Measurements from ENCODE around the gene CHRDL2. TPM values are rescaled to one million over a fixed set of nuclear protein-coding genes. Genes with fewer than 3 reads are reported as not detected.

CHRDL2 gene
- total and polyA plus RNA-seq, 4 donors: 0.11 to 2.1 (median 0.99) TPM

DNA sequence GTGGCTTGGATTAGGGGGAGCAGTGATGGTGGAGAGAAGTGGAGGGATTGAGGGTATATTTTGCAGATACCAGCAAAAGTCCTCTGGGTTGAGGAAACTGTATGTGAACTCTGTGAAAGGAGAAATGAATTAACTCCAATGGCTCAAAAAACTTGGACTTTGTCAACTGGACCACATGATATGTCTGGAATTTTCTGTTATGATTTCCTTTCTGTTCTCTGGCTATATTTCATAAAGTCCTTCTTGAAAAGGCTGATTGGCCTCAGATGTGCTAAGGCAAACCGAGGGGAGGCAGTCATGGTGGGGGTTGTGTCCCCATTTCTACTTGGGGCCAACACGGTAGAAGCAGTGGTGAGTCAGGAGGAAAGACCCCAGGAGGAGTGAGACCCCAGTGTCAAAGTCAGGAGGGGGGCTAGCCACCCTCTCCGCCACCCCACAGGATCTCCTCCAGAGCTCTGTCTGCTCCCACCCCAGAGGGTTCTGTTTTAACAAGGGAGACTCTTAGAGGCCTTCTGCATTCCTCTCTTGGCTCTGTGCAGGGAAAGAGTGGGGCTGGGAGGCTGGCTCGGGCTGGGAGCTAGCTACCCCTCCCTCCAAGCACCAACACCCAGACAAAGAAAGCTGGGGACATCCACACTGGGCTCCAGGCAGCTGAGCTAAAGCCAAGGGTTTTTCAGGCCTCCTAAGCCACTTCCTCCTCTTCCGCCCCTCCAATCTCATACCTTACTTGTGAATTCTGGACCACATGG is 13.8 kb downstream of the CHRDL2 start:
- Histone ChIP-seq H3K27me3 (ENCODE audit: control insufficient read depth, insufficient read depth, low read length) (no peaks in the 10 kb centered on the region), H3K27ac (ENCODE audit: low read depth, low read length) (peak overlapping the region; percentile 61), H3K36me3 (ENCODE audit: control insufficient read depth, insufficient read depth, low read length) (no peaks in the 10 kb centered on the region), H3K4me3 (ENCODE audit: low read depth, low read length) (no peak overlapping the region), H3K9me3 (ENCODE audit: control insufficient read depth, insufficient read depth, low read length) (no peaks in the 10 kb centered on the region), H3K4me1 (ENCODE audit: control insufficient read depth, insufficient read depth, low read length) (peaks cover 18% of the 10 kb centered on the region)
- WGBS (ENCODE audit: insufficient coverage): 60% methylated on average over 3 of the region's 5 CpGs
- DNase-seq (ENCODE audit: low read depth in 4 of 6, low spot score in 6 of 6): no peak

DNA sequence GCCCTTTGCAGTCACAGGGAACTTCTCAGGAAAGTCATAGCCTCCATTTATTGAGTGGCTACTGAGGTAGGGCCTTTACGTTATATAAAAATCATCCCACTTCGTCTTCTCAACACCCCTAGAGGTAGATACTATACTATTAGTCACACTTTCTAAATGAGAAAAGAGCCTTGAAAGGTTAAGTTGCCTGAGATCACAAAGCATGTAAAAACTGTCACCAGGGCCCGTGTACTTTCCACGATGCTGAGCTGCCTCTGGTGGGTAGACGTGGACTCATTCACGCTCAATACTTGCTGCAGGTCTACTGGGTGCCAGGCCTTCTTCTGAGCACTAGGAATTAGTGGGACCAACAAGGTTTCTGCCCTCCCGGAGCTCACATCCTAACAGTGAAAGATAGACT is 16.3 kb downstream of the CHRDL2 start:
- Histone ChIP-seq H3K4me1 (ENCODE audit: control insufficient read depth, insufficient read depth, low read length) (peaks cover 4% of the 10 kb centered on the region), H3K27me3 (ENCODE audit: control insufficient read depth, insufficient read depth, low read length) (no peaks in the 10 kb centered on the region), H3K27ac (ENCODE audit: low read depth, low read length) (no peak overlapping the region), H3K4me3 (ENCODE audit: low read depth, low read length) (no peak overlapping the region), H3K9me3 (ENCODE audit: control insufficient read depth, insufficient read depth, low read length) (no peaks in the 10 kb centered on the region), H3K36me3 (ENCODE audit: control insufficient read depth, insufficient read depth, low read length) (no peaks in the 10 kb centered on the region)
- WGBS (ENCODE audit: insufficient coverage): 93% methylated on average over 5 of the region's 7 CpGs
- DNase-seq (ENCODE audit: low read depth in 4 of 6, low spot score in 6 of 6): no peak

DNA sequence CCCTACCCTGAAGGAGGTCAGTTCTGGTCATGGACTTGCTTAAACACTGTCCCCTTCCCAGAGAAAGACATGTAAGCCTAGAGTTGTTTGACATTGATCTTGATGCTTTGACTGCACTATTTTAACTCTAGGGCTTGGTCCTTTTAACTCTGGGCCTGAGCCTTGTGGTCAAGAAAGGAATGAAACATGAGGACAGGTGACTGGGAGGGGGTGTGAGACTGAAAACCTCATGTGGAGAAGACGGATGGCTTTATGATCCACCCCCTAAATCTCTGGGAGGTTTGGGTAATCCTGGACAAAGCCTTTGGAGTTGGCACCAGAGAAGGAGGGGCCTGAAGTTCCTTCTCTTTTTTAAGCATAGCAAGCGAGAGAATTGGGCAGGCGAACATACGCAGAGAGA is 17.5 kb downstream of the CHRDL2 start:
- Histone ChIP-seq H3K4me3 (ENCODE audit: low read depth, low read length) (no peak overlapping the region), H3K9me3 (ENCODE audit: control insufficient read depth, insufficient read depth, low read length) (no peaks in the 10 kb centered on the region), H3K27me3 (ENCODE audit: control insufficient read depth, insufficient read depth, low read length) (no peaks in the 10 kb centered on the region), H3K4me1 (ENCODE audit: control insufficient read depth, insufficient read depth, low read length) (peaks cover 4% of the 10 kb centered on the region), H3K36me3 (ENCODE audit: control insufficient read depth, insufficient read depth, low read length) (no peaks in the 10 kb centered on the region), H3K27ac (ENCODE audit: low read depth, low read length) (no peak overlapping the region)
- no peak for DNase-seq (ENCODE audit: low read depth in 4 of 6, low spot score in 6 of 6)
- 80% methylated on average over 3 of the region's 4 CpGs for WGBS (ENCODE audit: insufficient coverage)

DNA sequence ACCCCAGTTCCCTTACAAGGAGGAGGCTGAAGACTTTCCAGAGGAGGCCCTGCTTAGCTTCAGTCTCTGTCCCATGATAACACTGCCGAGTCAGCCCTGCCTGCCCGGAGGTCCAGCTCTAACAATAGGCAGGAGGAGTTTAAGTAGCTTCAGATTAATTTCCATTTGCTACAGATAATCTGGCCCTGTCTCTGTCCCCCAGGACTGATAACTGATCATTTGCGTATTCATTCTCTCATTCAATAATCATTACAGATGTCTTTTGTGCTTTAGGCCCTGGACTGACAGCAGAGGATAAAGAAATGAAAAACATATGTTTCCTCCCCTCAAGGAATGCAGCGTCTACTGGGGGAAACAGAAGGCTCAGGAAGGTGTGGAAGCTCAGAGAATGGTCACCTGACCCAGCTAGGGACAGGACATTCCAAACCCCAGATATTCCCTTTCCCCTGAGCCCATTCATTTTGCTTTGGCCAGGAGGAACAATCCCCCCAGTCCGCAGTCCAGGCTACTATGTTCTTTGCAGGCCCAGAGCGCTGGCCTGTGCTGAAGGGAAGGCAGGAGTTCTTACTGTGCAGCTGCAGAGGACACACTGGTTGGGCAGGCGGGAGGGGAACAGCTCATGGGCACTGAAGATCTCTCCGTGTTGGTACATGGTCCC is 20.8 kb downstream of the CHRDL2 start:
- Histone ChIP-seq H3K4me1 (ENCODE audit: control insufficient read depth, insufficient read depth, low read length) (no peaks in the 10 kb centered on the region), H3K27me3 (ENCODE audit: control insufficient read depth, insufficient read depth, low read length) (no peaks in the 10 kb centered on the region), H3K36me3 (ENCODE audit: control insufficient read depth, insufficient read depth, low read length) (no peaks in the 10 kb centered on the region), H3K4me3 (ENCODE audit: low read depth, low read length) (no peak overlapping the region), H3K9me3 (ENCODE audit: control insufficient read depth, insufficient read depth, low read length) (no peaks in the 10 kb centered on the region), H3K27ac (ENCODE audit: low read depth, low read length) (peak overlapping the region; percentile 47)
- peak in 1 of 6 donors; percentile 30 for DNase-seq (ENCODE audit: low read depth in 4 of 6, low spot score in 6 of 6)
- 80% methylated on average over 4 of the region's 8 CpGs for WGBS (ENCODE audit: insufficient coverage)

DNA sequence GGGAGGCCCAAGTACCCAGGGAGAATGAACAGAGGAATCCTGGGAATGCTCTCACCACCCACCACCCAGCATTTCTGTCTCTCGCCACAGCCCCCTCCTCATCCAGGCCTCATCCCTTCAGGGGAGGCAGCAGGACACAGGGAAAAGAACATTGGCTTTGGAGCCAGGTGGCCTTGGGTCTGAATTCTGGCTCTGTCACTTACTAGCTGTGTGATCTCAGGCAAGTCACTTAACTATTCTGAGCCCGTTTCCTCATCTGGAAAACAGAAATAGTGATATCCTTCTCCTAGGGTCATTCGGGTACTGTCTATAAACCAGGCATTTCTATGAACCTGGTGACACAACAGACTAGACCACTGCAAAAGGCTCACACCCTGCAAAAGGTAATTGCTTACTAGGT is 22.1 kb downstream of the CHRDL2 start:
- Histone ChIP-seq H3K36me3 (ENCODE audit: control insufficient read depth, insufficient read depth, low read length) (no peaks in the 10 kb centered on the region), H3K27ac (ENCODE audit: low read depth, low read length) (no peak overlapping the region), H3K9me3 (ENCODE audit: control insufficient read depth, insufficient read depth, low read length) (no peaks in the 10 kb centered on the region), H3K4me3 (ENCODE audit: low read depth, low read length) (no peak overlapping the region), H3K4me1 (ENCODE audit: control insufficient read depth, insufficient read depth, low read length) (no peaks in the 10 kb centered on the region), H3K27me3 (ENCODE audit: control insufficient read depth, insufficient read depth, low read length) (no peaks in the 10 kb centered on the region)
- WGBS (ENCODE audit: insufficient coverage): 83% methylated on average over 1 of the region's 3 CpGs
- DNase-seq (ENCODE audit: low read depth in 4 of 6, low spot score in 6 of 6): no peak

DNA sequence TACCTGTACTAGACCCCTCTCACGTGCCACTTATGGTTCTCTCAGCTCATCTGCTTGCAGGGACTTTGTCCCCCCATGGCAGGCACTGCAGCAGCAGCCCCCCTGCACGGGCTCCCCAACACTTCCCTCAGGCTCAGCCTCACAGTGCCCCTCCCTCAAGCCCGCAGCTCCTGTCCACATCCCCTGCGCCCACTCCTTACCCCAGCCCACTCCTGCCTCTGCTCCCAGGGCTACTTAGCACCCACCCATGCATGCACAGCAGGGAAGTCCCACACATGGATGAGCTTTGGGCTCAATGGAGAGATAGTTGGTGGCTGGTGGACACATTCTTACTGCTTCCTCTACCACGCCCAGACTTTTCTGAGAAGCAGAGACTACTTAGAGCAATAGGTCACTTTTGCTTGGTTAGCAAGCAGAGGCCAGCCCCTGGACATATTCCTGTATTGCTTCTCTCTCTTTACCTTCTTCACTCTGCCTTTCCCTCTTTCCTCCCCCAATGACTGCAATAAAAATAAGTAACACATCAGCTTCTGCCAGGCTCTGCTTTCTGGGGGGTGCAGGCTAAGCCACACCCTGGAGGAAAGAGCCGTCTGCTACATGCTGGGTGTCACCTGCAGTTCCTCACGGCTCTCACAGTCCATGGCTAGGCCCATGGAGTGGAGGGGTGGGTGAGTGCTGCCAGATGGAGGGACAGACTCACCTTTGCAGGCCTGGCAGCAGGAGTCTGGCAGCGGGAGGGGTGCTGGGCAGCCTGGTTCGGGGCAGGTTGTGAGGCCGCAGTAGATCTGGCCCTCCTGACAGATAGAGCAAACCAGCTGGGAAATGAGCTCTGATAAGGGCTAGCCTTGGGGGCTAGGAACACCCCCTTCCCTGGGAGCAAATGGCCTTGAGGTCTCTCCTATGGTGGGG is 23.4 kb downstream of the CHRDL2 start:
- no peaks in the 10 kb centered on the region for H3K27me3 ChIP-seq (ENCODE audit: control insufficient read depth, insufficient read depth, low read length)
- no peaks in the 10 kb centered on the region for H3K4me1 ChIP-seq (ENCODE audit: control insufficient read depth, insufficient read depth, low read length)
- no peak overlapping the region for H3K4me3 ChIP-seq (ENCODE audit: low read depth, low read length)
- H3K9me3 ChIP-seq (ENCODE audit: control insufficient read depth, insufficient read depth, low read length): no peaks in the 10 kb centered on the region
- H3K36me3 ChIP-seq (ENCODE audit: control insufficient read depth, insufficient read depth, low read length): peaks cover 3% of the 10 kb centered on the region
- WGBS (ENCODE audit: insufficient coverage): 81% methylated on average over 7 of the region's 10 CpGs
- no peak for DNase-seq (ENCODE audit: low read depth in 4 of 6, low spot score in 6 of 6)
- no peak overlapping the region for H3K27ac ChIP-seq (ENCODE audit: low read depth, low read length)

DNA sequence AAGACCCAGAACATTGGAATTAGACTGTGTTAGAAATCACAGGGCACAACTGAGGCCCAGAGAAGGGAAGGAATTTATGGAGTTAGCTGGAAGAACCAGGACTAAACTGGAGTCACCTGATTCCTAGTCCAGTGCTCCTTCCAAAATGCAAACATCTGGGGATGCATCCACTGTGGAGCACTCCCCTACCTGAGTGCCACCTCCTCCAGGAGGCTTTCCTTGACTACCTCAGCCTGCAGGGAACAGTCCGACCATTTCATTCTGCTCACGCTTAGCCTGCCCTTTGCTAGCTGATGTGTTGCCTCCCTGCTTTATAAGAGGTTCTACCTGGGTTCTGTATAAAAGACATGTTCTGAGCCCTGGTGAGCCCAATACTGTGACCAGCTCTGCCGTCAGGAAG is 24.0 kb downstream of the CHRDL2 start:
- Histone ChIP-seq H3K27ac (ENCODE audit: low read depth, low read length) (no peak overlapping the region), H3K4me3 (ENCODE audit: low read depth, low read length) (no peak overlapping the region), H3K9me3 (ENCODE audit: control insufficient read depth, insufficient read depth, low read length) (no peaks in the 10 kb centered on the region), H3K27me3 (ENCODE audit: control insufficient read depth, insufficient read depth, low read length) (no peaks in the 10 kb centered on the region), H3K36me3 (ENCODE audit: control insufficient read depth, insufficient read depth, low read length) (peaks cover 3% of the 10 kb centered on the region), H3K4me1 (ENCODE audit: control insufficient read depth, insufficient read depth, low read length) (peaks cover 5% of the 10 kb centered on the region)
- no peak for DNase-seq (ENCODE audit: low read depth in 4 of 6, low spot score in 6 of 6)
- 100% methylated on average over 3 of the region's 3 CpGs for WGBS (ENCODE audit: insufficient coverage)

DNA sequence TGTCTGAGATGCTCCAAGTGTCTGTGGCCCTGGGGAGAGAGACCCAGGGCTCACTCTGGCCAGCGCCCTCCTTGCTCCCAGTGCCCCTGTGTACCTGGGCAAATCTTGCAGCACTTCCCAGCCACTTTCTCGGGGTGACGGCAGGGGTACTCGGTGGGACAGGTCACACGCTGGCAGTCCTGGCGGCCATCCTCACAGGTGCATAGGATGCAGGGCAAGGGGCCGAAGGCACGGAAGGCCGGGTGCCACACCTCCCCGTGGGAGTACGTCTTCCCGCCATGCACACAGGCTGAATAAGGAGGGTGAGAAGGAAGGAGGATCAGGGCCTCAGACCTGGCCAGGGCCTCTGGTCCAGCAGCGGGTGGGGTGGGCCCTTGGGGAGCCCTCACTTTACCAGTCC is 28.0 kb downstream of the CHRDL2 start:
- Histone ChIP-seq H3K4me1 (ENCODE audit: control insufficient read depth, insufficient read depth, low read length) (peaks cover 5% of the 10 kb centered on the region), H3K36me3 (ENCODE audit: control insufficient read depth, insufficient read depth, low read length) (peaks cover 3% of the 10 kb centered on the region)
- WGBS (ENCODE audit: insufficient coverage): 98% methylated on average over 12 of the region's 13 CpGs

DNA sequence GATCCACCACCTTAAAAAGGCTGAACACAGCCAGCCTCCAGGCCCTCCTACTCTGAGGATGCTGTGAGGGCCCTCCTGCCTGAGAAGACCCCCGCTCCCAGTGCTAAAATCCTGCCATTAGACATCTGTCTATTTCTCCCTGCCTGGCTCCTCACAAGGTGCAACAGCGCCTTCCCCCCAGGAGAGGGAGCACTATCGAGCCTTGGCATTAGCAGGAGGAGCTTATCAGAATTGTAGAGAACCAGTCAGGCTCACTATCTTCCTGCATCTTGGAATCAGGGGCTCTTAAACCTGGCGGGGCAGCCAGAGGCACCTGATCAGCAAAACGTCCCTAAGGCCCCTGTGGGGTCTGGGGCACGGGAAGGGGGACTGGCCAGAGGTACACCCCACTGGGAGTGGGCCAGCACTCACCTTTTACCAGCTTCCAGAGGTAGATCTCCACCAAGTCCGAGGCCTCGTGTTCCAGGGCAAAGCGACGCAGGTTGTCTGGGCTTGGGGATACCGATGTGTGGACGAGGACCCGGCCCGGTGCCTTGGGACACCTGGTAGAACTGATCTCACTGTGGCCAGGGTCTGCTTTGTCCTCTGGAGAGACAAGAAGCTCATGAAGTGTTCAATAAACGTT is 28.7 kb downstream of the CHRDL2 start:
- H3K9me3 ChIP-seq (ENCODE audit: control insufficient read depth, insufficient read depth, low read length): no peaks in the 10 kb centered on the region
- no peak overlapping the region for H3K27ac ChIP-seq (ENCODE audit: low read depth, low read length)
- H3K27me3 ChIP-seq (ENCODE audit: control insufficient read depth, insufficient read depth, low read length): no peaks in the 10 kb centered on the region
- H3K36me3 ChIP-seq (ENCODE audit: control insufficient read depth, insufficient read depth, low read length): peaks cover 3% of the 10 kb centered on the region
- H3K4me1 ChIP-seq (ENCODE audit: control insufficient read depth, insufficient read depth, low read length): peaks cover 5% of the 10 kb centered on the region
- WGBS (ENCODE audit: insufficient coverage): 58% methylated on average over 15 of the region's 15 CpGs
- peak in 5 of 6 donors; percentile 21 to 86 (median 46) for DNase-seq (ENCODE audit: low read depth in 4 of 6, low spot score in 6 of 6)
- H3K4me3 ChIP-seq (ENCODE audit: low read depth, low read length): no peak overlapping the region

More for the DNA sequence above, 28.0 kb downstream of the CHRDL2 start:
- no peaks in the 10 kb centered on the region for H3K9me3 ChIP-seq (ENCODE audit: control insufficient read depth, insufficient read depth, low read length)
- no peak for DNase-seq (ENCODE audit: low read depth in 4 of 6, low spot score in 6 of 6)
- H3K27me3 ChIP-seq (ENCODE audit: control insufficient read depth, insufficient read depth, low read length): no peaks in the 10 kb centered on the region
- H3K4me3 ChIP-seq (ENCODE audit: low read depth, low read length): no peak overlapping the region
- no peak overlapping the region for H3K27ac ChIP-seq (ENCODE audit: low read depth, low read length)

Measured in spinal cord (tissue), 10 donors.